ENCODE data around the gene GPALPP1. TPM values are rescaled to one million over a fixed set of nuclear protein-coding genes. Genes with fewer than 3 reads are reported as not detected.
"Not testable (repeated sequence)": the region's sequence is repeated elsewhere in the genome, so short reads cannot be mapped to it uniquely, and the experiment has no call there.

Gene GPALPP1, protein sequence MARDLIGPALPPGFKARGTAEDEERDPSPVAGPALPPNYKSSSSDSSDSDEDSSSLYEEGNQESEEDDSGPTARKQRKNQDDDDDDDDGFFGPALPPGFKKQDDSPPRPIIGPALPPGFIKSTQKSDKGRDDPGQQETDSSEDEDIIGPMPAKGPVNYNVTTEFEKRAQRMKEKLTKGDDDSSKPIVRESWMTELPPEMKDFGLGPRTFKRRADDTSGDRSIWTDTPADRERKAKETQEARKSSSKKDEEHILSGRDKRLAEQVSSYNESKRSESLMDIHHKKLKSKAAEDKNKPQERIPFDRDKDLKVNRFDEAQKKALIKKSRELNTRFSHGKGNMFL
- polyA plus RNA-seq (2011; rRNA removed) = 15.5 and 21.0 TPM in 2 replicates
- polyA plus RNA-seq (2012; cell fraction: cytosol; rRNA removed) = 4.8 and 5.4 TPM in 2 replicates
- 6.6 and 11.8 TPM in 2 replicates for polyA plus RNA-seq (2012; cell fraction: nucleus; rRNA removed)
- polyA plus RNA-seq (2017; fragmentation: RNase III; extraction: RNeasy Plus Mini Kit Qiagen cat#74134 plus additional on column Dnase treatment) = 13.3 to 13.5 TPM (median 13.4 TPM) in 3 replicates
- polyA minus RNA-seq (2011; rRNA and poly(A)+ RNA removed) = 9.5 and 15.6 TPM in 2 replicates

DNA sequence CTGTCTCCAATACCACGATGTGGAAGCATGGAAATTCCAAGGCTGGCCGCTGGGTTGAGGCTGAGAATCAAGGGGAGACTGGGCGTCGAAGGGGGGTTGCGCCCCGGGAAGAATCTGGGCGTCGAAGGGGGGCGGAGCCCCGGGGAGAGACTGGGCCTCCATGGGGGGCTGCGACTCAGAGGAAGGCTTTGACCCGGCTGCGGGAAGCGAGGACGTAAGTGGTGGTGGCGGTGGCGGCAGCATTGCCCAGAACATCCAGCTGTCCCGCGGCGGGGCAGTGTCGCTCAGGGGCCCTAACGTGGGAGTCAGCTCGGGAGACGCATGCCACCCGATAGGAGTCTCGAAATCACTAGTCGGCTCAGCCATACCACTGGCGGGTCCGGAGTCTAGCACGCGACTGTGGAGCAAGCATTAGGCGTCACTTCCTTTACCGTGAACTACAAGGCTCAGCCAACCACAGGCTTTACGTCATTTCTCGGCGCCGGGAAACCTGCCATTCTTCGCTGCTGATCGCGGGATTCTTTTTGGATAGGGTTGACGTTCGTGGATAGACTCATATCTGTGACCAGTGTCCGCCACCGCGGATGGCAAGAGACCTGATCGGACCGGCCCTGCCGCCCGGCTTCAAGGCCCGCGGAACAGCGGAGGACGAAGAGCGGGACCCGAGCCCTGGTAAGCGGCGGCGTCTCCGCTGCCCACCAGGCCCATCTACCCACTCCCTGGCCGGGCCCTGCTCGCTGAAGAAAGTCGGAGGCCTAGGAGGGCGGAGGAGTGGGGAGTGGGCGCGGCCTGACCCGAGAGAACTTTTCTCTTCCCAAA is at the start of gene GPALPP1, which contains the start of gene NUFIP1:
TSS of gene GPALPP1 (plus strand) at position 468 of the 819 bp plus-strand sequence. CDS start at position 585, 117 bp downstream.
TSS of gene NUFIP1 (minus strand) at position 401 of the 819 bp plus-strand sequence. CDS start at position 366, 35 bp downstream.
- POLR2A ChIA-PET = no interaction called here
- no peak for FAIRE-seq
- WGBS (ENCODE audit: missing lambda C conversion rate) = under 1% methylated on average over 24 of the region's 66 CpGs

DNA sequence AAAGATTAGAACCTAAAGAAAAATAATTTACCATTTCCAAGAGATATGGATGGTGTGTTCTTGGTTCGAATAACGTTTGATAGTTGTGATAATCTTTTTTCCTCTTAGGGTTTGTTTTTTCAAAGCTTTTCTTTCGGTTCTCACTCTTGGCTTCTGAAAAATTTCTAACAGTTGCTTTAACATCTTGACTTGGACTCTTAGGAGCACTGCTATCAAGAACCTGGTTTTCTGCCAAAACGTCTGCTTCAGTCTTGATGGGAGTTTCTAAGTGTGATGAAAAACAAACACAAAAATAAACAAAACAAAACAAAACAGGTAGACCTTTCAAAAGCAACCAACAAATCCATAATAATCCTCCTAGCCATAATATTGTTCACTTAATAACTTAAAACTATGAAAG is 45.9 kb upstream of the GPALPP1 start:
- FAIRE-seq; POLR2A ChIA-PET; DNase-seq (ENCODE audit: low read depth in 1 of 2, low spot score in 1 of 2); H3K4me1 ChIP-seq; ATAC-seq; H3K27ac ChIP-seq; H3K4me3 ChIP-seq; H3K9me3 ChIP-seq; H3K4me2 ChIP-seq: not testable (repeated sequence)
- CTCF ChIA-PET = interaction anchor here (0.8 to 2.0 kb wide), 2 partner anchors 10 to 11 kb away, joined by 4 to 6 read pairs; no protein-coding TSS in a partner anchor
- WGBS (ENCODE audit: missing lambda C conversion rate) = 77% methylated on average over 4 of the region's 4 CpGs

More for the DNA sequence above, at the start of gene GPALPP1, which contains the start of gene NUFIP1:
- H3K4me2 ChIP-seq = peak within 1 kb of the TSS; percentile 97
- CTCF ChIA-PET = interaction anchor here (1.0 to 2.0 kb wide), 2 partner anchors 8 to 16 kb away, joined by 3 to 5 read pairs; no protein-coding TSS in a partner anchor
- H3K4me1 ChIP-seq = peaks cover 15% of the 10 kb centered on the region
- ATAC-seq (peak; percentile 99 to 100), DNase-seq (ENCODE audit: low read depth in 1 of 2, low spot score in 1 of 2) (peak; percentile 90 to 92)
- H3K4me3 ChIP-seq = peak within 1 kb of the TSS; percentile 95
- peak within 1 kb of the TSS; percentile 83 to 93 for H3K27ac ChIP-seq
- TF ChIP-seq POLR2A (IDR thresholded peaks at IDR 0.05; ENCODE audit: low read length) (peak; percentile 60), KDM1A (IDR thresholded peaks at IDR 0.05; ENCODE audit: low read depth) (no peak), MYC (IDR thresholded peaks at IDR 0.05; ENCODE audit: borderline replicate concordance, low read length) (peak; percentile 77; the same call in 1 of the 2 replicates), PHF8 (IDR thresholded peaks at IDR 0.05; ENCODE audit: borderline replicate concordance, low read depth) (peak; percentile 46; the same call in 1 of the 2 replicates), JUN (IDR thresholded peaks at IDR 0.05) (peak in 1 of 2 experiments; percentile 60; a peak in 2 of 5 replicates), BHLHE40 (IDR thresholded peaks at IDR 0.05; ENCODE audit: low read depth, low read length) (peak; percentile 85), KDM5A (IDR thresholded peaks at IDR 0.05) (peak; percentile 87)
- TF ChIP-seq, protein P1, sequence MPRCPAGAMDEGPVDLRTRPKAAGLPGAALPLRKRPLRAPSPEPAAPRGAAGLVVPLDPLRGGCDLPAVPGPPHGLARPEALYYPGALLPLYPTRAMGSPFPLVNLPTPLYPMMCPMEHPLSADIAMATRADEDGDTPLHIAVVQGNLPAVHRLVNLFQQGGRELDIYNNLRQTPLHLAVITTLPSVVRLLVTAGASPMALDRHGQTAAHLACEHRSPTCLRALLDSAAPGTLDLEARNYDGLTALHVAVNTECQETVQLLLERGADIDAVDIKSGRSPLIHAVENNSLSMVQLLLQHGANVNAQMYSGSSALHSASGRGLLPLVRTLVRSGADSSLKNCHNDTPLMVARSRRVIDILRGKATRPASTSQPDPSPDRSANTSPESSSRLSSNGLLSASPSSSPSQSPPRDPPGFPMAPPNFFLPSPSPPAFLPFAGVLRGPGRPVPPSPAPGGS (IDR thresholded peaks at IDR 0.05) = 0 out of 3 replicates have a peak, but pooled peaks have one; percentile 36
- TF ChIP-seq, protein P2, sequence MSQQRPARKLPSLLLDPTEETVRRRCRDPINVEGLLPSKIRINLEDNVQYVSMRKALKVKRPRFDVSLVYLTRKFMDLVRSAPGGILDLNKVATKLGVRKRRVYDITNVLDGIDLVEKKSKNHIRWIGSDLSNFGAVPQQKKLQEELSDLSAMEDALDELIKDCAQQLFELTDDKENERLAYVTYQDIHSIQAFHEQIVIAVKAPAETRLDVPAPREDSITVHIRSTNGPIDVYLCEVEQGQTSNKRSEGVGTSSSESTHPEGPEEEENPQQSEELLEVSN (IDR thresholded peaks at IDR 0.05; ENCODE audit: borderline replicate concordance, low read depth) = peak; percentile 45
- TF ChIP-seq, protein P3, sequence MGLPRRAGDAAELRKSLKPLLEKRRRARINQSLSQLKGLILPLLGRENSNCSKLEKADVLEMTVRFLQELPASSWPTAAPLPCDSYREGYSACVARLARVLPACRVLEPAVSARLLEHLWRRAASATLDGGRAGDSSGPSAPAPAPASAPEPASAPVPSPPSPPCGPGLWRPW (IDR thresholded peaks at IDR 0.05) = no peak
- TF ChIP-seq, protein P4, sequence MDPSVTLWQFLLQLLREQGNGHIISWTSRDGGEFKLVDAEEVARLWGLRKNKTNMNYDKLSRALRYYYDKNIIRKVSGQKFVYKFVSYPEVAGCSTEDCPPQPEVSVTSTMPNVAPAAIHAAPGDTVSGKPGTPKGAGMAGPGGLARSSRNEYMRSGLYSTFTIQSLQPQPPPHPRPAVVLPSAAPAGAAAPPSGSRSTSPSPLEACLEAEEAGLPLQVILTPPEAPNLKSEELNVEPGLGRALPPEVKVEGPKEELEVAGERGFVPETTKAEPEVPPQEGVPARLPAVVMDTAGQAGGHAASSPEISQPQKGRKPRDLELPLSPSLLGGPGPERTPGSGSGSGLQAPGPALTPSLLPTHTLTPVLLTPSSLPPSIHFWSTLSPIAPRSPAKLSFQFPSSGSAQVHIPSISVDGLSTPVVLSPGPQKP (IDR thresholded peaks at IDR 0.05; ENCODE audit: low read depth, low read length) = no peak
- TF ChIP-seq, protein P5, sequence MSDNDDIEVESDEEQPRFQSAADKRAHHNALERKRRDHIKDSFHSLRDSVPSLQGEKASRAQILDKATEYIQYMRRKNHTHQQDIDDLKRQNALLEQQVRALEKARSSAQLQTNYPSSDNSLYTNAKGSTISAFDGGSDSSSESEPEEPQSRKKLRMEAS (IDR thresholded peaks at IDR 0.05) = peak; percentile 91
- H3K9me3 ChIP-seq = no peaks in the 10 kb centered on the region

DNA sequence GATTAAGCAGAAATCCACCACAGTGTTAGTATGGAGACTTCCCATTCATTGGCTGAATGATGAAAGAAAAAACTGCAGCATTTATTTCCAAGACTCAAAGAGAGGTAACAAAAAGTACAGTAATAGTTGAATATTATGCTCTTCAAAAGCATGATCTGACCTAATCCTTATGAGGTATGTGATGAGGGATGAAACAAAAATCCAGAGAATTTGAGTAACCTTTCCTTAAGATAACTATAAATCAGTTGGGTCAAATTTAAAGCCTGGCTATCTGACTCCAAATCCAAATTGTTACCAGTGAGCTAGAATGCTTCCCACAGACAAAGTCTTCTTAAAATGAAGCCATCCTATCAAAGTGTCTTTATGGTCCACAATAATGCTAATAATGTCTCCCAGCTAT is 38.2 kb upstream of the GPALPP1 start:
- H3K4me2 ChIP-seq = peak overlapping the region; percentile 22; the same call in 1 of the 3 replicates
- no peaks in the 10 kb centered on the region for H3K9me3 ChIP-seq
- FAIRE-seq (no peak), DNase-seq (ENCODE audit: low read depth in 1 of 2, low spot score in 1 of 2) (no peak), ATAC-seq (no peak)
- peaks cover 8% of the 10 kb centered on the region for H3K4me1 ChIP-seq
- POLR2A ChIA-PET = no interaction called here
- no peak overlapping the region for H3K4me3 ChIP-seq
- TF ChIP-seq POLR2AphosphoS2 (conservative IDR thresholded peaks at IDR 0.05; ENCODE audit: low read length) (no peak), BHLHE40 (IDR thresholded peaks at IDR 0.05; ENCODE audit: low read depth, low read length) (no peak), EHF (CRISPR knock-in tag; IDR thresholded peaks at IDR 0.05) (no peak), RARB (CRISPR knock-in tag; IDR thresholded peaks at IDR 0.05) (no peak), ZC3H11A (IDR thresholded peaks at IDR 0.05) (no peak), GATA3 (IDR thresholded peaks at IDR 0.05; ENCODE audit: borderline replicate concordance) (no peak), TP53 (CRISPR knock-in tag; IDR thresholded peaks at IDR 0.05) (no peak), EP300 (IDR thresholded peaks at IDR 0.05) (no peak), NR3C1 (IDR thresholded peaks at IDR 0.05) (no peak), HOXB5 (CRISPR knock-in tag; IDR thresholded peaks at IDR 0.05) (no peak)
- TF ChIP-seq, protein P6, sequence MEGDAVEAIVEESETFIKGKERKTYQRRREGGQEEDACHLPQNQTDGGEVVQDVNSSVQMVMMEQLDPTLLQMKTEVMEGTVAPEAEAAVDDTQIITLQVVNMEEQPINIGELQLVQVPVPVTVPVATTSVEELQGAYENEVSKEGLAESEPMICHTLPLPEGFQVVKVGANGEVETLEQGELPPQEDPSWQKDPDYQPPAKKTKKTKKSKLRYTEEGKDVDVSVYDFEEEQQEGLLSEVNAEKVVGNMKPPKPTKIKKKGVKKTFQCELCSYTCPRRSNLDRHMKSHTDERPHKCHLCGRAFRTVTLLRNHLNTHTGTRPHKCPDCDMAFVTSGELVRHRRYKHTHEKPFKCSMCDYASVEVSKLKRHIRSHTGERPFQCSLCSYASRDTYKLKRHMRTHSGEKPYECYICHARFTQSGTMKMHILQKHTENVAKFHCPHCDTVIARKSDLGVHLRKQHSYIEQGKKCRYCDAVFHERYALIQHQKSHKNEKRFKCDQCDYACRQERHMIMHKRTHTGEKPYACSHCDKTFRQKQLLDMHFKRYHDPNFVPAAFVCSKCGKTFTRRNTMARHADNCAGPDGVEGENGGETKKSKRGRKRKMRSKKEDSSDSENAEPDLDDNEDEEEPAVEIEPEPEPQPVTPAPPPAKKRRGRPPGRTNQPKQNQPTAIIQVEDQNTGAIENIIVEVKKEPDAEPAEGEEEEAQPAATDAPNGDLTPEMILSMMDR (IDR thresholded peaks at IDR 0.05) = no peak
- CTCF ChIA-PET = interaction anchor here (1.0 to 3.3 kb wide), 2 partner anchors 32 to 467 kb away, joined by 3 to 11 read pairs; no protein-coding TSS in a partner anchor
- H3K27ac ChIP-seq = no peak overlapping the region

All from A549 (cell line).